Uterus (tissue), 4 donors: Measurements from ENCODE around the gene PRTN3. TPM values are rescaled to one million over a fixed set of nuclear protein-coding genes. Genes with fewer than 3 reads are reported as not detected.

Experiments
- DNase-seq, 2 donors: peaks; one replicate each; pipeline ENCODE4 v3.0.0-alpha.2; 2019 to 2020
- H3K27ac ChIP-seq, 2 donors: fragments of 200-600 bp; sonication (generic); 1 replicate in 1 of 2; 2 replicates in 1 of 2; pipeline ENCODE4 v1.5.1; 2016 to 2018
- H3K27me3 ChIP-seq, 2 donors: fragments of 200-600 bp; sonication (generic); one replicate each; pipeline ENCODE4 v1.5.1; 2018 to 2019; ENCODE audit warnings: control low read depth in 1 of 2
- H3K36me3 ChIP-seq, 2 donors: fragments of 200-600 bp; sonication (generic); one replicate each; pipeline ENCODE4 v1.5.1; 2019; ENCODE audit warnings: control low read depth in 1 of 2
- H3K4me1 ChIP-seq, 2 donors: fragments of 200-600 bp; sonication (generic); one replicate each; pipeline ENCODE4 v1.5.1; 2018 to 2019; ENCODE audit warnings: control low read depth in 1 of 2
- H3K4me3 ChIP-seq, 2 donors: fragments of 200-600 bp; sonication (generic); 1 replicate in 1 of 2; 2 replicates in 1 of 2; pipeline ENCODE4 v1.5.1; 2018 to 2019; ENCODE audit warnings: mild to moderate bottlenecking in 1 of 2
- H3K9me3 ChIP-seq, 2 donors: fragments of 200-600 bp; sonication (generic); one replicate each; pipeline ENCODE4 v1.5.1; 2019; ENCODE audit warnings: control low read depth in 1 of 2
- CTCF ChIP-seq, 4 experiments: fragments of 200-600 bp in 2 of 4; fragments of 450-650 bp in 2 of 4; sonication (generic) in 2 of 4; IDR thresholded peaks; one replicate each; pipeline ENCODE4 v1.5.1; 2016 to 2019; ENCODE audit warnings: antibody characterized with exemption in 4 of 4, mild to moderate bottlenecking in 2 of 4, moderate library complexity in 1 of 4
- POLR2A ChIP-seq, 2 donors: fragments of 450-650 bp; IDR thresholded peaks; one replicate each; pipeline ENCODE4 v1.6.1; 2016; ENCODE audit warnings: antibody characterized with exemption in 2 of 2, mild to moderate bottlenecking in 1 of 2, moderate library complexity in 1 of 2
- intact Hi-C: fragments of 100-400 bp; cut with DNase I; formaldehyde crosslinking; loops from one replicate; pipeline ENCODE4 v1.15.1; 2023; ENCODE audit warnings: low total_unique reads
- total RNA-seq, 4 donors: library from RNA; depleted of rRNA in 3 of 4; stranded (reverse); fragments of >200 nt in 3 of 4; gene quantifications; one replicate each; pipeline versions ENCODE4 v1.1.0 to v1.2.4, GENCODE V29; 2014 to 2023
- donor health status: DM: yes; HTN: yes; CAD: no.

The PRTN3 gene
- total RNA-seq, 4 donors from 2014 or later: 2.9 TPM; not detected in 3

GRCh38 chr19:872266-872951 lies 31.6 kb downstream of the PRTN3 start:
- H3K36me3 ChIP-seq: no peaks in the 10 kb centered on the region
- no peaks in the 10 kb centered on the region for H3K27me3 ChIP-seq
- TF ChIP-seq POLR2A (IDR thresholded peaks at IDR 0.05) (no peak), CTCF (IDR thresholded peaks at IDR 0.05) (no peak)
- DNase-seq: peak in 1 of 2 donors; percentile 52
- H3K27ac ChIP-seq: peak overlapping the region; percentile 13 to 64
- intact Hi-C loops: no loop called here
- H3K9me3 ChIP-seq: no peaks in the 10 kb centered on the region
- no peak overlapping the region for H3K4me3 ChIP-seq
- H3K4me1 ChIP-seq: peaks cover 5 to 17% of the 10 kb centered on the region in 2 donors

- intact Hi-C loops: no loop called here
- H3K4me1 ChIP-seq: peaks cover 5 to 17% of the 10 kb centered on the region in 2 donors
- no peaks in the 10 kb centered on the region for H3K36me3 ChIP-seq
- TF ChIP-seq POLR2A (IDR thresholded peaks at IDR 0.05) (no peak), CTCF (IDR thresholded peaks at IDR 0.05) (no peak)
- H3K9me3 ChIP-seq: no peaks in the 10 kb centered on the region
- no peak overlapping the region for H3K27ac ChIP-seq
- no peak overlapping the region for H3K4me3 ChIP-seq
- no peak for DNase-seq
- H3K27me3 ChIP-seq: no peaks in the 10 kb centered on the region
These were observed 32.3 kb downstream of the PRTN3 start for GRCh38 chr19:873084-873483.

- intact Hi-C loops: no loop called here
- Histone ChIP-seq H3K4me3 (no peak overlapping the region), H3K4me1 (peaks cover 5 to 15% of the 10 kb centered on the region in 2 donors), H3K27ac (no peak overlapping the region), H3K9me3 (no peaks in the 10 kb centered on the region), H3K27me3 (no peaks in the 10 kb centered on the region), H3K36me3 (no peaks in the 10 kb centered on the region)
- no peak for TF ChIP-seq CTCF (IDR thresholded peaks at IDR 0.05)
- TF ChIP-seq POLR2A (IDR thresholded peaks at IDR 0.05): no peak
- DNase-seq: no peak
These were observed 32.8 kb downstream of the PRTN3 start for GRCh38 chr19:873561-874041.

- peaks cover 0 to 8% of the 10 kb centered on the region in 2 donors for H3K4me1 ChIP-seq
- H3K27ac ChIP-seq: no peak overlapping the region
- H3K9me3 ChIP-seq: no peaks in the 10 kb centered on the region
- H3K4me3 ChIP-seq: no peak overlapping the region
- no peak for DNase-seq
- no peaks in the 10 kb centered on the region for H3K27me3 ChIP-seq
- no peaks in the 10 kb centered on the region for H3K36me3 ChIP-seq
- no peak for TF ChIP-seq CTCF (IDR thresholded peaks at IDR 0.05)
- TF ChIP-seq POLR2A (IDR thresholded peaks at IDR 0.05): no peak
- intact Hi-C loops: no loop called here
These were observed 34.6 kb downstream of the PRTN3 start for GRCh38 chr19:875265-875879.

- TF ChIP-seq POLR2A (IDR thresholded peaks at IDR 0.05) (no peak), CTCF (IDR thresholded peaks at IDR 0.05) (no peak)
- Histone ChIP-seq H3K27ac (no peak overlapping the region), H3K27me3 (no peaks in the 10 kb centered on the region), H3K4me3 (no peak overlapping the region), H3K9me3 (no peaks in the 10 kb centered on the region), H3K36me3 (no peaks in the 10 kb centered on the region), H3K4me1 (peaks cover 0 to 8% of the 10 kb centered on the region in 2 donors)
- intact Hi-C loops: no loop called here
- DNase-seq: no peak
These were observed 35.3 kb downstream of the PRTN3 start for GRCh38 chr19:876089-876488.
